Stimulated activated CD8-positive, alpha-beta memory T cell treated with anti-CD3 and anti-CD28 coated beads, Interleukin-12 subunit alpha, Interleukin-12 subunit beta, amount 100 ng/mL, for 1 hour (primary cell): Measurements from ENCODE around the gene TMEM18.
"Not testable (repeated sequence)": the region's sequence is repeated elsewhere in the genome, so short reads cannot be mapped to it uniquely, and the experiment has no call there.

Experiments
- DNase-seq: peaks from one replicate; pipeline ENCODE4 v3.0.0-alpha.2; 2020; ENCODE audit warnings: low read depth

The TMEM18 gene

GRCh38 chr2:693606-694005 is 16.4 kb upstream of the TMEM18 start:
- no peak for DNase-seq

- no peak for DNase-seq
These were observed 15.6 kb upstream of the TMEM18 start for GRCh38 chr2:692767-693166.

GRCh38 chr2:691821-692761 is 14.9 kb upstream of the TMEM18 start:
- DNase-seq, result no peak

DNA sequence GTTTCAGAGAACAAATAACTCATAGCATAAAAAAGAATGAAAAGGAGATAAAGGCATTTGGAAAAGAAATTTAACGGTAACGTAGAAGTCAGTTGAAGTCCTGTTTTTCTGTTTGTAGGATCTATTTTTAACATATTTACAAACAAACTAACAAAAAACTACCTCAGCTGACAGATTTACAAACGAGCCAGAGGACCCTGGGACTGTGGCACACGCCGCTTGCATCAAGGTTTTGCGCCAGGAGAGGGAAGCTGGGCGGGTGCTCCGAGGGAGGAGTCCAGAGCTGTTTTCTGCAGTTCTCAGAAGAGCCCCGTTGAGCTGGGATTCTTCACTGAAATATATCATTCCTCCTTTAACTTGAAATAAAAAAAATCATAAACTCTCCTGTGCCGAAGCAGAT is 13.6 kb upstream of the TMEM18 start:
- DNase-seq, result no peak

GRCh38 chr2:689877-690510 is 12.8 kb upstream of the TMEM18 start:
- no peak for DNase-seq

- DNase-seq, result no peak
These were observed 12.0 kb upstream of the TMEM18 start for GRCh38 chr2:689237-689636.

GRCh38 chr2:688504-689076 is 11.4 kb upstream of the TMEM18 start:
- DNase-seq, result no peak

DNA sequence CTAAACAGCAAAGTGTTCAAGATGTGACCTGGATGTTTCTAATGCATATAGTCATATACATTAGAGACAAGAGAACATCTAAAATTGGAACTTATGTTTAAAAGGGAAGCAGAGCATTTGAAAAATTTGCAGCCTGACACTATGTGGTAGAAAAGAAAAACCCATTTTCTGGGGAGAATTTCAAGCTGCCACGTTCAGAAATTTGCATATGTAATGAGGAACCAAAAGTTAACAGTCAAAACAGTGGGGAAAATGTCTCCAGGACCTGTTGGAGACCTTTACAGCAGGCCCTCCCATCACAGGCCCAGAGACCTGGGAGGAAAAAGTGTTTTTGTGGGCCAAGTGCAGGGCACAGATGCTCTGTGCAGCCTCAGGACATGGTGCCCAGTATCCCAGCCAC is 8.2 kb upstream of the TMEM18 start:
- DNase-seq, result no peak

DNA sequence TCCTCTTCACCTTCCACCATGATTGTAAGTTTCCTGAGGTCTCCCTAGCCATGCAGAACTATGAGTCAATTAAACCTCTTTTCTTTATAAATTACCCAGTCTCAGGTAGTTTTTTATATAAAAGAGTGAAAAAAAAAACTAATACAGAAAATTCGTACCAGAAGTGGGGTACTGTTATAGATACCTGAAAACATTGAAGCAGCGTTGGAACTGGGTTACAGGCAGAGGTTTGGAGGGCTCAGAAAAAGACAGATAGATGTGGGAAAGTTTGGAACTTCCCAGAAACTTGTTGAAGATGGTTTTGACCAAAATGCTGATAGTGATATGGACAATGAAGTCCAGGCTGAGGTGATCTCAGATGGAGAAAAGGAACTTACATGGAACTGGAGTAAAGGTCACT is 7.7 kb upstream of the TMEM18 start:
- not testable (repeated sequence) for DNase-seq

DNA sequence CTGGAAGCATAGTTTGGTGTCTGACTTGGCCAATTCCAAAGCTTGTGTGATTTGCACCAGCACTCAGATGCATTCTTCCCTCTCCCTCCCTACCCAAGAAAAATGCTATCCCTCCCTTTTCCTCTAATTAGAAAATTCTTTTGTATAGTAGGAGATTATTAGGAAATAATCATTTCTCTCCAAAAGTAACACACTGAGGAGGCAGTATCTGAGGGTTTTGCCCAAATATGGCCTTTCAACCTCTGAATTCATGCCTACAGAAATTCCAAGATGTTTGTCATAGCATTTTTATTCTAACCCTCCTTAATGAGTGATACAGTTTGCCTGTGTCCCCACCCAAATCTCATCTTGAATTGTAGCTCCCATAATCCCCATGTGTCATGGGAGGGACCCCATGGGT is 5.0 kb upstream of the TMEM18 start:
- no peak for DNase-seq

- DNase-seq, result no peak
These were observed 4.1 kb upstream of the TMEM18 start for GRCh38 chr2:681312-681711.

GRCh38 chr2:680496-680895 is 3.3 kb upstream of the TMEM18 start:
- no peak for DNase-seq

- no peak for DNase-seq
These were observed 1.8 kb upstream of the TMEM18 start for GRCh38 chr2:678964-679363.

DNA sequence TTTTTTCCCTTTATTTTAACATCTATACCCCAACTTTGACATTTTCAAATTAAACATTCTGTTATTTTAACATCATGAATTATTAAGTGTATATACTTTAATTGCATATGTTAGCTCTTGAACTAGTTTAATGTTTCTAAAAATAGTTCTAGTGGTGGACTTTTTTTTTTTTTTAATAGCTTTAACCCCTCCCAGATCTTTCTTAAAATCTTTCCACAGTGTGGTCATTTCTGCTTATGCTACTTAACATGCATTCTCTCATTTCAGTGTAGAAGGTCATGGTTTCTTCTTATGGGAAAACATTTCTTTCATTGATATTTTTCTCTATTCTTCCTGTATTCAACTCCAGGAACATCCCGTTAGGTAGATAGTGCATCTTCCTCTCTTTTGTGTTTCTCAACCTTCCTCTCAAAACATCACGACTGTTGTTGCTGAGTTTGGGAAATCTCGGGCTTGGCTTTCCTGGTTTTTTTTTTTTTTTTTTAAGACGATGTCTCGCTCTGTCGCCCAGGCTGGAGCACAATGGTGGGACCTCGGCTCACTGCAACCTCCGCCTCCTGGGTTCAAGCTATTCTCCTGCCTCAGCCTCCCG is 849 bp upstream of the TMEM18 start:
- no peak for DNase-seq

DNA sequence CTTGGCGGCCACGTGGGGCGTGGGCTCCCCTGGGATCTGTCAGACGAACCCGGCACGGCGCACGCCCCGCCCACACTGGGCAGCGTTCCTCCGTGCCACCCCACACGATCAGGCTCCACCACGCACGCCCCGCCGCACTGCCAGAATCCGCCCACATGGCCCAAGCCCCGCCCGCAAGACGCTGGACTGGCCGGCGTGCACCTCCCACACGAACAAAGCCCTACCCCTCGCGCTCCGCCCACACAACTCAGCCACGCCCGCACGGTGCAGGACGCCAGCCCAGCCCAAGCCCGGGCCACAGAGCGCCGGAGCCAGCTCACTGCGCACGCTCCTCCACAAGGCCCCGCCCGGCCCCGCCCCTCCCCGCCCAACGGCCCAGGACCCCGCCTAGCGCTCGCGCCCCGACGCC is 555 bp downstream of the TMEM18 start:
- no peak for DNase-seq

DNA sequence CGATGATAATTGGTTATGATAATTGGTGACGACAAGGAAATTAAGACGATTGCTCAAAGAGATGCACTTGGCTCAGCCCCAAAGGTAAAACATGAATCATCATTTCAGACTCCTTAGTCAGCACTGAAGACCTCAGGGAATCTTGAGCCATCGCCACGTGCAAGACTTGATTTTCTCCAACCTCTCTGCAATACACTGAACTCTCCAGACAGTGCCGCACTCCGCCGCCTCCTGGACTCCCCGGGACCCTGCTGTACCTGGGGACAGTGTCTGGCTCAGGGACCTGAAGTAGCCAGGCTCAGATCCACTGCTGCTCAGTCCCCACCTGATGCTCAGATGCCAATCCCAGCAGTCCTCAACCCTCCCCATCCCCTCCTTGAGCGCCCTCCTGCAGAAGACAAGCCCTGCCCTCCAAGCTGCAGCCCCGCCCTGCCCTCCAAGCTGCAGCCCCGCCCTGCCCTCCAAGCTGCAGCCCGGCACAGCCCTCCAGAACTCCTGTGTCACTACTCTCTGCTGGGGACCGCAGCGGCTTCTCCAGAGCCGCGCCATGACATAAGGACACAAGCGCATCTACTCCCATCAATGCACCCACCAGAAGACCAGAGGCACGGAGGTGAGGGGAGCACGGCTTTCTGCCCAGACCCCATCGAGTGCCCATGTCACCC is 1.1 kb downstream of the TMEM18 start:
- no peak for DNase-seq

DNA sequence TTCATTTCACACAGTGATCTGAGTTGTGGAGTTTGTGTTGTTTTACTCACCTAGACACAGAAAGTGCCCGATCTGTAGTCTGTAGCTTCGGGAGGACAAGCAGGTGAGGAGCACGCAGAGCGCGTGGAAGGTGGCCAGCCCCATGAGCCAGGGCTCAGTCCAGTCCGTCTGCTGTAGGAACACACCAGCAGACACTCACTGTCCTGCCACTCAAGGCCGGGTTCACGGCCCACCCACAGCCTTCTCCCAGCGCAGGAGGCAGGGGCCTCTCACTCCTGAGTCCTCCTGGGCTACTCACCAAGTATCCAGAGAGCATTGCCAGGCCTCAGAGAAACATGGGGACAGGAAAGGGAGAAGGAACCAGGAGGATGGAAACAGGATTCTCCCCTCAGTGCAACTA is 1.7 kb downstream of the TMEM18 start:
- DNase-seq, result no peak

DNA sequence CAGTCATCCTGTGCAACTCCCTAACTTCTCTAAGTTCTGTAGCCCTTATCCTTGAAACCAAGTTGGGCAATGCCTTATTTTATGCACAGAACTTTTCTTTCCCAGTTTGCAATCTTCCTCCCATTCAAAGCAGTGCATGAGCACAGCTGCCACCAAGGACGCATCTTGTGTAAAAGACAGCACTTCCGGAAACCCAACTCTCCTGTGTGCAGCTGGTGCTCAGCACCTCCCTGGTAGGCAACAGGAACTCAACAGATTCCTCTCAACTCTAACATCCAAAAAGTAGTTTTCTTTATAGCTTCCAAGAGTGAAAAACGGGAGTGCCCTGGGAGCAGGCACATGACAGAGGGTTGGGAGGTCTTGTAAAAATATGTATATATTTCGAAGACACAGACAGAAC is 2.2 kb downstream of the TMEM18 start:
- DNase-seq, result no peak

- DNase-seq, result no peak
These were observed 2.8 kb downstream of the TMEM18 start for GRCh38 chr2:674321-674985.

GRCh38 chr2:673615-674320 is 3.4 kb downstream of the TMEM18 start:
- DNase-seq, result no peak

GRCh38 chr2:673016-673415 is 4.2 kb downstream of the TMEM18 start:
- DNase-seq, result no peak
